B cell (primary cell): Measurements from ENCODE around the gene CCNF. TPM values are rescaled to one million over a fixed set of nuclear protein-coding genes. Genes with fewer than 3 reads are reported as not detected.

Experiments used
- ATAC-seq: fragments of 200-7000 bp; cut with Tn5 transposase; one replicate; pipeline ENCODE4 v1.10.0; 2021; ENCODE audit warnings: low read depth, mild to moderate bottlenecking, moderate number of reproducible peaks, moderate library complexity
- CTCF ChIA-PET: fragments of 350-600 bp; sonication (Branson Sonifier 250); formaldehyde crosslinking; loops from one replicate; lab custom pipeline; 2021; ENCODE audit warnings: antibody characterized with exemption, inconsistent platforms; lab: Charles Lee
- POLR2A ChIA-PET: fragments of 350-600 bp; sonication (Branson Sonifier 250); formaldehyde crosslinking; loops from one replicate; lab custom pipeline; 2021; ENCODE audit warnings: antibody characterized with exemption; lab: Charles Lee
- DNase-seq: peaks from one replicate; pipeline ENCODE4 v3.0.0; 2013
- H2AFZ ChIP-seq: 2 replicates; pipeline ENCODE4 v1.6.1; 2012; ENCODE audit warnings: mild to moderate bottlenecking, low read depth, low read length; ENCODE audit not compliant: insufficient read depth, poor library complexity, severe bottlenecking
- H3K27ac ChIP-seq, 2 donors: 1 replicate in 1 of 2; 2 replicates in 1 of 2; pipeline ENCODE4 v1.5.1; 2012 to 2013; ENCODE audit warnings: low read length in 2 of 2, mild to moderate bottlenecking in 2 of 2, moderate library complexity in 1 of 2
- H3K27me3 ChIP-seq, 4 experiments: fragments of 200-600 bp in 1 of 4; sonication (generic) in 1 of 4; replicated peaks in 1 of 4; 1 replicate in 2 of 4; 2 replicates in 2 of 4; pipeline versions ENCODE4 v1.6.1 to v1.7.0; 2013 to 2016; ENCODE audit warnings: low read length in 3 of 4, mild to moderate bottlenecking in 2 of 4, mixed read lengths in 1 of 4, moderate library complexity in 1 of 4; ENCODE audit not compliant: insufficient read depth in 4 of 4, control insufficient read depth in 3 of 4; ENCODE audit errors: control extremely low read depth in 1 of 4
- H3K36me3 ChIP-seq, 2 experiments: replicated peaks in 1 of 2; 1 replicate in 1 of 2; 2 replicates in 1 of 2; pipeline versions ENCODE4 v1.6.1 to v1.7.1; 2013; ENCODE audit warnings: low read length in 1 of 2; ENCODE audit not compliant: insufficient read depth in 2 of 2, control insufficient read depth in 1 of 2; ENCODE audit errors: control extremely low read depth in 1 of 2, extremely low read depth in 1 of 2
- H3K4me1 ChIP-seq, 2 donors: fragments of 200-600 bp in 1 of 2; sonication (generic) in 1 of 2; 1 replicate in 1 of 2; 2 replicates in 1 of 2; pipeline versions ENCODE4 v1.5.1 to v1.6.1; 2013 to 2017; ENCODE audit warnings: low read length in 2 of 2; ENCODE audit not compliant: control insufficient read depth in 2 of 2, insufficient read depth in 2 of 2
- H3K4me2 ChIP-seq: replicated peaks from 2 replicates; pipeline ENCODE3; 2012; ENCODE audit warnings: mild to moderate bottlenecking, low read depth, low read length; ENCODE audit not compliant: poor library complexity, severe bottlenecking
- H3K4me3 ChIP-seq, 5 experiments: fragments of 200-600 bp in 1 of 5; sonication (generic) in 1 of 5; 1 replicate in 3 of 5; 2 replicates in 2 of 5; pipeline versions ENCODE4 v1.5.1 to v1.7.0; 2011 to 2016; ENCODE audit warnings: low read length in 4 of 5, mild to moderate bottlenecking in 4 of 5, low read depth in 2 of 5, control low read depth in 1 of 5, moderate library complexity in 1 of 5; ENCODE audit not compliant: insufficient read depth in 1 of 5; ENCODE audit errors: control extremely low read depth in 1 of 5, extremely low read depth in 1 of 5
- H3K79me2 ChIP-seq: fragments of 200-600 bp; sonication (generic); one replicate; pipeline ENCODE4 v1.6.0; 2016; ENCODE audit warnings: low read length; ENCODE audit not compliant: control insufficient read depth, insufficient read depth
- H3K9ac ChIP-seq: fragments of 200-600 bp; sonication (generic); 2 replicates; pipeline ENCODE4 v1.6.1; 2017; ENCODE audit warnings: mild to moderate bottlenecking, low read length, moderate library complexity
- H3K9me3 ChIP-seq, 3 donors: one replicate each; pipeline versions ENCODE4 v1.6.1 to v1.7.1; 2013; ENCODE audit warnings: low read length in 2 of 3; ENCODE audit not compliant: control insufficient read depth in 2 of 3, insufficient read depth in 1 of 3; ENCODE audit errors: control extremely low read depth in 1 of 3
- H4K20me1 ChIP-seq: 2 replicates; pipeline ENCODE4 v1.6.0; 2012; ENCODE audit warnings: mild to moderate bottlenecking, low read length; ENCODE audit not compliant: insufficient read depth, control insufficient read depth, poor library complexity, severe bottlenecking
- H3K27ac Mint-ChIP-seq: one replicate; pipeline ENCODE4 v1.8.0; 2021; ENCODE audit warnings: mixed read lengths
- H3K27me3 Mint-ChIP-seq: one replicate; pipeline ENCODE4 v1.8.0; 2021; ENCODE audit warnings: mixed read lengths
- H3K4me1 Mint-ChIP-seq: one replicate; pipeline ENCODE4 v1.8.0; 2021; ENCODE audit warnings: mixed read lengths
- H3K4me3 Mint-ChIP-seq: one replicate; pipeline ENCODE4 v1.8.0; 2021; ENCODE audit warnings: mixed read lengths
- H3K9me3 Mint-ChIP-seq: one replicate; pipeline ENCODE4 v1.8.0; 2022; ENCODE audit warnings: mixed read lengths; ENCODE audit not compliant: insufficient read depth
- CTCF ChIP-seq: fragments of 200-600 bp; IDR thresholded peaks from one replicate; pipeline ENCODE4 v1.8.0; 2022; ENCODE audit warnings: antibody characterized with exemption, mild to moderate bottlenecking
- EZH2 ChIP-seq: IDR thresholded peaks from 2 replicates; pipeline ENCODE4 v1.6.1; 2012; ENCODE audit warnings: borderline replicate concordance, low read depth, mild to moderate bottlenecking, moderate library complexity, low read length; ENCODE audit not compliant: insufficient read depth, poor library complexity, severe bottlenecking
- WGBS: methylation state at CpG from one replicate; pipeline ENCODE4 v1.1.5; 2013; ENCODE audit warnings: missing lambda C conversion rate; ENCODE audit not compliant: insufficient coverage; 5-methylcytosine and 5-hydroxymethylcytosine counted together
- intact Hi-C: fragments of 100-400 bp; cut with micrococcal nuclease; formaldehyde crosslinking; loops from one replicate; pipeline ENCODE4 v1.10.0; 2022
- polyA plus RNA-seq: library from polyadenylated mRNA; depleted of rRNA; stranded (reverse); fragments of >200 nt; gene quantifications from 2 replicates; pipeline ENCODE4 v1.2.3, GENCODE V29; 2012
- total RNA-seq, 2 donors: library from RNA; stranded (reverse); fragments of 120-200 nt in 1 of 2; gene quantifications; 1 replicate in 1 of 2; 2 replicates in 1 of 2; pipeline versions ENCODE4 v1.2.3 to v1.2.4, GENCODE V29; 2013 to 2022

CCNF gene
- total and polyA plus RNA-seq, 2 donors (not counting 1 experiment from before 2014, with no cell fraction given): 3.2 to 5.3 TPM

- TF ChIP-seq CTCF (no peak), EZH2 (no peak)
- intact Hi-C loops: no loop called here
- 94% methylated on average over 22 of the region's 23 CpGs for WGBS
- no peak for DNase-seq
- Histone ChIP-seq H3K36me3 (no peaks in the 10 kb centered on the region), H3K9me3 (no peaks in the 10 kb centered on the region), H3K4me1 (peaks cover 13 to 20% of the 10 kb centered on the region in 2 donors), H3K4me2 (no peak overlapping the region), H3K9ac (no peak overlapping the region), H3K4me3 (no peak overlapping the region), H3K27ac (no peak overlapping the region), H2AFZ (no peak overlapping the region), H3K79me2 (no peaks in the 10 kb centered on the region), H4K20me1 (no peaks in the 10 kb centered on the region), H3K27me3 (peaks cover 0 to 4% (median 0%) of the 10 kb centered on the region in 4 experiments)
- no peaks in the 10 kb centered on the region for H3K9me3 Mint-ChIP-seq
- ATAC-seq: no peak
- ChIA-PET CTCF (no interaction called here), POLR2A (interaction anchor here (0.5 kb wide), 1 partner anchor 430 kb away, joined by 3 read pairs; no protein-coding TSS in a partner anchor)
- no peak overlapping the region for H3K27ac Mint-ChIP-seq
- peaks cover 9% of the 10 kb centered on the region for H3K4me1 Mint-ChIP-seq
- H3K4me3 Mint-ChIP-seq: no peak overlapping the region
- no peaks in the 10 kb centered on the region for H3K27me3 Mint-ChIP-seq
These were observed 33.0 kb downstream of the CCNF start for GRCh38 chr16:2462031-2462866.

- intact Hi-C loops: no loop called here
- Histone ChIP-seq H3K4me1 (peaks cover 31% of the 10 kb centered on the region in 2 donors), H3K36me3 (no peaks in the 10 kb centered on the region), H3K9ac (no peak overlapping the region), H3K4me3 (no peak overlapping the region), H3K4me2 (no peak overlapping the region), H3K27ac (no peak overlapping the region), H3K79me2 (no peaks in the 10 kb centered on the region), H3K9me3 (no peaks in the 10 kb centered on the region), H2AFZ (no peak overlapping the region), H3K27me3 (peaks cover 0 to 17% (median 5%) of the 10 kb centered on the region in 4 experiments), H4K20me1 (peaks cover 8% of the 10 kb centered on the region)
- peaks cover 20% of the 10 kb centered on the region for H3K4me1 Mint-ChIP-seq
- 96% methylated on average over 12 of the region's 12 CpGs for WGBS
- ChIA-PET CTCF (no interaction called here), POLR2A (no interaction called here)
- no peak overlapping the region for H3K4me3 Mint-ChIP-seq
- DNase-seq (no peak), ATAC-seq (no peak)
- H3K9me3 Mint-ChIP-seq: no peaks in the 10 kb centered on the region
- no peak for TF ChIP-seq EZH2
- no peak for TF ChIP-seq CTCF
- H3K27me3 Mint-ChIP-seq: peaks cover 4% of the 10 kb centered on the region
- no peak overlapping the region for H3K27ac Mint-ChIP-seq
These were observed 35.1 kb downstream of the CCNF start for GRCh38 chr16:2464333-2464732.
